Subcutaneous adipose tissue (tissue), 4 donors: ENCODE data around the gene MSL2. TPM values are rescaled to one million over a fixed set of nuclear protein-coding genes. Genes with fewer than 3 reads are reported as not detected.

ENCODE experiments used
- CTCF ChIP-seq: fragments of 450-650 bp; IDR thresholded peaks from one replicate; pipeline ENCODE4 v1.5.1; 2016; ENCODE audit warnings: low read depth, mild to moderate bottlenecking, control low read depth, antibody characterized with exemption, moderate library complexity
- total RNA-seq, 4 donors: library from RNA; depleted of rRNA; stranded (reverse); fragments of >200 nt; gene quantifications; one replicate each; pipeline ENCODE4 v1.1.0, GENCODE V29; 2016

The MSL2 gene
- total RNA-seq, 4 donors from 2014 or later, result 18.9 to 27.6 (median 24.6) TPM

- no peak for TF ChIP-seq CTCF
Measured at GRCh38 chr3:136195258-136196063, 674 bp downstream of the MSL2 start.

GRCh38 chr3:136194409-136195257 lies 1.5 kb downstream of the MSL2 start:
- TF ChIP-seq CTCF, result no peak

GRCh38 chr3:136193278-136194054 lies 2.7 kb downstream of the MSL2 start:
- TF ChIP-seq CTCF, result no peak

- no peak for TF ChIP-seq CTCF
Measured at GRCh38 chr3:136192831-136193230, 3.3 kb downstream of the MSL2 start.

- no peak for TF ChIP-seq CTCF
Measured at GRCh38 chr3:136189859-136190617, 6.1 kb downstream of the MSL2 start.

GRCh38 chr3:136189043-136189442 lies 7.1 kb downstream of the MSL2 start:
- TF ChIP-seq CTCF, result no peak
